GM18520 (cell line): ENCODE measurements around the gene ANKRD40CL.

Experiments
- ATAC-seq: cut with Tn5 transposase; IDR thresholded peaks from one replicate; pipeline ENCODE4 v1.9.1; 2021; ENCODE audit not compliant: unreplicated experiment

Gene ANKRD40CL

DNA sequence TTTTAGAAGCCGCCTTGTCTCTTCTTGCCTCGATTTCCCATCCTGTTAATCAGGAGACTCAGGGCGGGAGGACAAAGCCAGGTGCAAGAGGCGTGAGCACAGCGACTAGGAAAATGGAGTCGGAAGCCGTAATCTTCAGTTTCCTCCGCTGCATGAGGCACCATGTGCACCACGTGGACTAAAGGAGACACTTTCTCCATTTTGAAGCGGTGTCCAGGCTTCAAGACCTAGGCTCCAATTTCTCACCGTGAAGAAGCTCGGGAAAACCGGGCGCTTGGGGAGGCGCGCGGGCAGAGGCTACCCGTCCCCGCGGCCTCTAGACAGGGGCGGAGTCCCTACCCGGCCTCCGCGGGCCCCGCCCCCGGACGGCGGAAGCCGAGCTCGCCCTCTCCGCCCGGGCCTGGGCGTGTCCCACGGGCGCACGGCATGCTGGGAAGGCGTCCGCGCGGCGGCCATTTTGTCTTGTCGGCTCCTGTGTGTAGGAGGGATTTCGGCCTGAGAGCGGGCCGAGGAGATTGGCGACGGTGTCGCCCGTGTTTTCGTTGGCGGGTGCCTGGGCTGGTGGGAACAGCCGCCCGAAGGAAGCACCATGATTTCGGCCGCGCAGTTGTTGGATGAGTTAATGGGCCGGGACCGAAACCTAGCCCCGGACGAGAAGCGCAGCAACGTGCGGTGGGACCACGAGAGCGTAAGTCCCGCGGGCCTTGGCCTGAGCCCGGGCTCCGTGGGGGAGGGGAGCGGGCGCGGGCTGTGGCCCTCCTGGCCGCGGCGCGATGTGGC, 48.0 kb downstream of the ANKRD40CL start, which contains the start of gene LUC7L3:
TSS of gene LUC7L3 (plus strand) at position 460 of the 780 bp plus-strand sequence. CDS start at position 590, 130 bp downstream.
- ATAC-seq = peak; percentile 87

DNA sequence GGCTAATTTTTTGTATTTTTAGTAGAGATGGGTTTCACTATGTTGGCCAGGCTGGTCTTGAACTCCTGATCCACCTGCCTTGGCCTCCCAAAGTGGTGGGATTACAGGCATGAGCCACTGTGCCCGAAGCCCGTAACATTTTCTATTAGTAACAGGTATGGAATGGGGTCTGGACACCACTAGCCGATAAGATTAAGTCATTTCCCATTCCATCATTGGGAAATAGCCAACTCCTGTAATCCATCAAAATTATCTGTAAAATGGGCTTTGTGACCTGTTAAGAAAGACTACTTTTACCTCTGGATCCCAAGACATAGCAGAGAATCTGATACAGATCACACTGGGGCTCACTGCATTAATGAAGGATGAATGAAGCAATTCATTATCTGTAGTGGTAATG, 51.8 kb downstream of the ANKRD40CL start:
- no peak for ATAC-seq

DNA sequence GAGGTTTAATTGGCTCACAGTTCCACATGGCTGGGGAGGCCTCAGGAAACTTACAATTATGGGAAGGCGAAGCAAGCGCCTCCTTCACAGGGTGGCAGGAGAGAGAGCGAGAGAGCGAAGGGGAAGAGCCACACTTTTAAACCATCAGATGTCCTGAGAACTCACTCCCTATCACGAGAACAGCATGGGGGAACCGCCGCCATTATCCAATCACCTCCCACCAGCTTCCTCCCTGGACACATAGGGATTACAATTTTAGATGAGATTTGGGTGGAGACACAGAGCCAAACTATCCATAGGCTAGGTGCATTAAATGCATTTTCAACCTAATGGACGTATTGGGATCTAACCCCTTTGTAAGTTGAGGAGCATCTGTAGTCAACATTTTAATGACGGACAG, 54.7 kb downstream of the ANKRD40CL start:
- no peak for ATAC-seq
